Osteoblast (primary cell): ENCODE data around the gene DNHD1. TPM values are rescaled to one million over a fixed set of nuclear protein-coding genes. Genes with fewer than 3 reads are reported as not detected.

Source experiments
- DNase-seq: peaks from one replicate; pipeline ENCODE4 v3.0.0; 2011; ENCODE audit warnings: low spot score, mixed read lengths; ENCODE audit not compliant: insufficient read length; ENCODE audit errors: missing footprints
- H2AFZ ChIP-seq: 2 replicates; pipeline ENCODE4 v1.6.0; 2011; ENCODE audit warnings: mild to moderate bottlenecking, low read length
- H3K27ac ChIP-seq: 2 replicates; pipeline ENCODE4 v1.5.1; 2011; ENCODE audit warnings: mild to moderate bottlenecking, low read depth, low read length, moderate library complexity
- H3K27me3 ChIP-seq: 2 replicates; pipeline ENCODE4 v1.6.0; 2012; ENCODE audit warnings: mild to moderate bottlenecking, control low read depth, inconsistent platforms, low read length, moderate library complexity; ENCODE audit not compliant: insufficient read depth
- H3K36me3 ChIP-seq: 2 replicates; pipeline ENCODE4 v1.5.1; 2011; ENCODE audit warnings: mild to moderate bottlenecking, low read length, control low read depth, moderate library complexity; ENCODE audit not compliant: insufficient read depth
- H3K4me1 ChIP-seq: 2 replicates; pipeline ENCODE4 v1.5.1; 2011; ENCODE audit warnings: mild to moderate bottlenecking, low read length, control low read depth, moderate library complexity; ENCODE audit not compliant: insufficient read depth
- H3K4me2 ChIP-seq: 2 replicates; pipeline ENCODE4 v1.6.0; 2011; ENCODE audit warnings: mild to moderate bottlenecking, low read length; ENCODE audit not compliant: insufficient read depth
- H3K4me3 ChIP-seq: fragments of 200-600 bp; sonication (generic); 3 replicates; pipeline ENCODE4 v1.5.1; 2012; ENCODE audit warnings: mild to moderate bottlenecking, low read length, inconsistent platforms; ENCODE audit not compliant: insufficient read depth
- H3K79me2 ChIP-seq: 2 replicates; pipeline ENCODE4 v1.6.0; 2012; ENCODE audit warnings: mild to moderate bottlenecking, low read length, control low read depth, inconsistent platforms; ENCODE audit not compliant: insufficient read depth
- H3K9me3 ChIP-seq: 2 replicates; pipeline ENCODE4 v1.5.1; 2011; ENCODE audit warnings: low read depth, low read length, control low read depth
- H4K20me1 ChIP-seq: 2 replicates; pipeline ENCODE4 v1.6.0; 2012; ENCODE audit warnings: mild to moderate bottlenecking, low read length, control low read depth; ENCODE audit not compliant: insufficient read depth
- total RNA-seq: library from RNA; depleted of rRNA; stranded (reverse); fragments of >200 nt; gene quantifications from 2 replicates; pipeline ENCODE4 v1.2.3, GENCODE V29; 2012
- TF ChIP-seq, protein P1 (sequence below): IDR thresholded peaks from 2 replicates; pipeline ENCODE4 v1.5.1; 2011; ENCODE audit warnings: mild to moderate bottlenecking, low read depth, low read length, moderate library complexity; ENCODE audit errors: extremely low read depth

Gene DNHD1
- total RNA-seq, 1 donor, result 9.0 TPM

DNA sequence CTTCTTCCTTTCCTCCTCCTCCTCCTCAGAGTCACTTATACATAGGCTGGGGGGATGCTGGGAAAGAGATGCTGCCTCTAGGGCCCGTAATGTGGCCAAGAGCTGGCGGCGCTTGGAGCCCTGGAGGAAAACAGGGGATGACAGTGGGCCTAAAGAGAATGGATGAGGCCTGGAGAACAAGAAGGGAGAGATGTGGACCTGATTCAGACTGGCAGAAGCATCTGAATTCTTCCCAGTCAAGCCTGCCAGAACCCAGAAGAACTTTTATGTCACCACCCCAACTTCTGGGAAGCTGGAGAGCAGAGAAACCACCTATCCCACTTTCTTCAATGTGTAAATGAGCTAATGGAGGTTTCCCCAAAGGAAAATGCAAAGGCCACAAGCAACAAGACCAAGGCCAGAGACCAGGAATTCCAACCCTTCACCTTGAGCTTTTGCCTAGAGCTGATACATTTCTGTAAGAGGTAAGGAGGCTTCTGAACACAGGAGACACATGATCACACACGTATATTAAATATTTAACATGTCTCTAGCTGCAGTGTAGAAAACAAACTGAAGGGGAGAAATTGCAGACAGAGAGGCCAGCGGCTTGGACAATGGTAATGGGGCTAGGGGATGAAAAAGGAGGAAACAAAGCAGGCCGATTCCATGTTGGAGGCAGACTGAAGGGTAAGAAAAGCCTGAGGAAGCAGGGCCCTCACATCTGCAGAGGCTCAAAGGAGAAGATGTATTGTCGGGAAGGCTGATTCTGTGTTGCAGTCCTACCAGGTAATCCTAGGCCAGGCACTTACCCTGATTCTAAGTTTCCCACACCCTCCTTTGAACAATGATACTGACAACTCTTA lies 105.2 kb downstream of the DNHD1 start:
- Histone ChIP-seq H3K4me1 (peaks cover 38% of the 10 kb centered on the region), H3K79me2 (peaks cover 89% of the 10 kb centered on the region), H3K4me2 (peak overlapping the region; percentile 89), H3K4me3 (peak overlapping the region; percentile 96), H3K9me3 (no peaks in the 10 kb centered on the region), H2AFZ (peak overlapping the region; percentile 78), H3K27me3 (no peaks in the 10 kb centered on the region), H4K20me1 (peaks cover 23% of the 10 kb centered on the region), H3K36me3 (peaks cover 47% of the 10 kb centered on the region), H3K27ac (peak overlapping the region; percentile 45)
- peak; percentile 89 for DNase-seq
- TF ChIP-seq, protein P1, sequence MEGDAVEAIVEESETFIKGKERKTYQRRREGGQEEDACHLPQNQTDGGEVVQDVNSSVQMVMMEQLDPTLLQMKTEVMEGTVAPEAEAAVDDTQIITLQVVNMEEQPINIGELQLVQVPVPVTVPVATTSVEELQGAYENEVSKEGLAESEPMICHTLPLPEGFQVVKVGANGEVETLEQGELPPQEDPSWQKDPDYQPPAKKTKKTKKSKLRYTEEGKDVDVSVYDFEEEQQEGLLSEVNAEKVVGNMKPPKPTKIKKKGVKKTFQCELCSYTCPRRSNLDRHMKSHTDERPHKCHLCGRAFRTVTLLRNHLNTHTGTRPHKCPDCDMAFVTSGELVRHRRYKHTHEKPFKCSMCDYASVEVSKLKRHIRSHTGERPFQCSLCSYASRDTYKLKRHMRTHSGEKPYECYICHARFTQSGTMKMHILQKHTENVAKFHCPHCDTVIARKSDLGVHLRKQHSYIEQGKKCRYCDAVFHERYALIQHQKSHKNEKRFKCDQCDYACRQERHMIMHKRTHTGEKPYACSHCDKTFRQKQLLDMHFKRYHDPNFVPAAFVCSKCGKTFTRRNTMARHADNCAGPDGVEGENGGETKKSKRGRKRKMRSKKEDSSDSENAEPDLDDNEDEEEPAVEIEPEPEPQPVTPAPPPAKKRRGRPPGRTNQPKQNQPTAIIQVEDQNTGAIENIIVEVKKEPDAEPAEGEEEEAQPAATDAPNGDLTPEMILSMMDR, result peak; percentile 9

DNA sequence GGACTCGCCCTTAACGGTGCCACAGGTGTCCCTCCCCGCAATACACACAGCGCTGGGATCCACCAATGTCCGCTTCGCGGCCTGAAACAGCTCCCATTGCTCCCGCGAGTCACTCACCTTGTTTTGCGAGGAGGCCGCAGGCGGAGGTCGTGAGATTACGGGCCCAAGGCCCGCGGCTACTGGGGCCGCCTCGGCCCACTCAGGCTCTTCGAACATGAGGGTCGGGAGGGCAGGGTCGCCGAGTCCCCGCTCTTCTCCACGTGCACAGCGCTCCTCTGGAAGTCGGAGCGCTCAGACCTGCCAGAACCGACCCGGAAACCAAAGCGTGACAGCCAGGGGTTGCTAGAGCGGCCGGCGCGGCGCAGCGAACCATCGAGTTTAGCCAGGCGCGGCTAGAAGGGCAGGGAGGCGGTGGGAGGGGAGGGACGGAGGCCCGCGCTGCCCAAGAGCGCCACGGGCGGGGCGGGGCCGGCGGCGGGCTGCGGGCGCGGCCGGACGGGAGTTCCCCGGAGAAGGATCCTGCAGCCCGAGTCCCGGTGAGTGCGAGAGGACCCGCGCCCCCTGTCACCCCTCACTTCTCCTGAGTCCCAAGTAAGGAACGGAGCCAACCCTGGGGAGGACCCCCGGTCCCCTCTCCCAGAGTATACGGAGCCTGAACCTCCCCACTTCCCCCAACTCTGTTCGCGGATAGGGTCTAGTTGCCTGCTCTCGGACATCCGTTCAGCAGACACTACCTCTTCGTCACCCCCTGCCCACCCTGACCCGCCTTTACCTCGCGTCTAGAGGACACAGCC lies 106.4 kb downstream of the DNHD1 start, which contains the start of the genes ILK and RRP8:
TSS of gene ILK (plus strand) at position 488 of the 794 bp plus-strand sequence. CDS start 498 bp downstream, outside the sequence.
TSS of gene RRP8 (minus strand) at position 330 of the 794 bp plus-strand sequence. CDS start at position 216, 114 bp downstream.
- peaks cover 22% of the 10 kb centered on the region for H4K20me1 ChIP-seq
- no peaks in the 10 kb centered on the region for H3K9me3 ChIP-seq
- peak within 1 kb of the TSS; percentile 93 for H3K4me2 ChIP-seq
- no peaks in the 10 kb centered on the region for H3K27me3 ChIP-seq
- peaks cover 47% of the 10 kb centered on the region for H3K36me3 ChIP-seq
- peak within 1 kb of the TSS; percentile 96 for H3K4me3 ChIP-seq
- H3K79me2 ChIP-seq, result peaks cover 90% of the 10 kb centered on the region
- H3K27ac ChIP-seq, result peak within 1 kb of the TSS; percentile 71
- peak within 1 kb of the TSS; percentile 86 for H2AFZ ChIP-seq
- TF ChIP-seq, protein P1, result no peak
- peaks cover 50% of the 10 kb centered on the region for H3K4me1 ChIP-seq
- DNase-seq, result peak; percentile 99

DNA sequence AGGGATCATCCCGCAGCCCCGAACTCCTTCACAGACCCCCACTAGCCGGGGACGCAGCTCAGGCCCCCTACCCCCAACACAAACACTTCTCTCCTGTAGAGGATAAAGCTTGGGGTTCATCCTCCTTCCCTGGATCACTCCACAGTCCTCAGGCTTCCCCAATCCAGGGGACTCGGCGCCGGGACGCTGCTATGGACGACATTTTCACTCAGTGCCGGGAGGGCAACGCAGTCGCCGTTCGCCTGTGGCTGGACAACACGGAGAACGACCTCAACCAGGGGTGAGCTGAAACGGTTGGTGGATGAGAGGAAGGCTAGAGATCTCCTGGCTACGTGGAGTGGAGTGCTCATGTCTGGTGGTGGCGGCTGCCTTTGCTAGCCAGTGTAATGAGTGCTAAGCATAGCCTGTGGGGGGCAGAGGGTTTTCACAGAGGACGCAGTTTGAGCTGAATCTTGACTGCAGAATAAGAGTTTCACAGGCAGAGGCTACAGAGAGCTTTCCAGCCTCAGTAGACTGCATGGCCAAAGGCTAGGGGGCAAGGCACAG lies 107.1 kb downstream of the DNHD1 start:
- H3K4me1 ChIP-seq, result peaks cover 56% of the 10 kb centered on the region
- DNase-seq, result peak; percentile 96
- peak overlapping the region; percentile 86 for H2AFZ ChIP-seq

More for the DNA sequence above, 107.1 kb downstream of the DNHD1 start:
- Histone ChIP-seq H3K27ac (peak overlapping the region; percentile 71), H3K4me2 (peak overlapping the region; percentile 93), H3K36me3 (peaks cover 47% of the 10 kb centered on the region), H3K4me3 (peak overlapping the region; percentile 96), H4K20me1 (peaks cover 17% of the 10 kb centered on the region), H3K79me2 (peaks cover 90% of the 10 kb centered on the region), H3K27me3 (no peaks in the 10 kb centered on the region), H3K9me3 (no peaks in the 10 kb centered on the region)
- TF ChIP-seq, protein P1, result peak; percentile 22
